Activated CD8-positive, alpha-beta T cell treated with anti-CD3 and anti-CD28 coated beads for 36 hours (primary cell): ENCODE measurements around the gene C9orf43. TPM values are rescaled to one million over a fixed set of nuclear protein-coding genes. Genes with fewer than 3 reads are reported as not detected.
A peak's percentile ranks its signal among the peaks of the same experiment; 100 is the strongest.
"Not testable (repeated sequence)": the region's sequence is repeated elsewhere in the genome, so short reads cannot be mapped to it uniquely, and the experiment has no call there.

Experiments used
- ATAC-seq: fragments of 200-7000 bp; cut with Tn5 transposase; one replicate; pipeline ENCODE4 v1.10.0; 2021; ENCODE audit warnings: mild to moderate bottlenecking, moderate library complexity
- CTCF ChIA-PET: fragments of 350-600 bp; sonication (Branson Sonifier 250); formaldehyde crosslinking; loops from one replicate; lab custom pipeline; 2021; ENCODE audit warnings: antibody characterized with exemption; lab: Charles Lee
- POLR2A ChIA-PET: fragments of 350-600 bp; sonication (Branson Sonifier 250); formaldehyde crosslinking; loops from one replicate; lab custom pipeline; 2021; ENCODE audit warnings: antibody characterized with exemption; lab: Charles Lee
- DNase-seq: peaks from one replicate; pipeline ENCODE4 v3.0.0-alpha.2; 2020
- H3K27ac Mint-ChIP-seq: one replicate; pipeline ENCODE4 v1.8.0; 2021; ENCODE audit warnings: mild to moderate bottlenecking, mixed read lengths
- H3K27me3 Mint-ChIP-seq: one replicate; pipeline ENCODE4 v1.8.0; 2021; ENCODE audit warnings: mixed read lengths
- H3K36me3 Mint-ChIP-seq: one replicate; pipeline ENCODE4 v1.8.0; 2021; ENCODE audit warnings: low read depth, mixed read lengths
- H3K4me1 Mint-ChIP-seq: one replicate; pipeline ENCODE4 v1.8.0; 2021; ENCODE audit warnings: low read depth, mixed read lengths
- H3K4me3 Mint-ChIP-seq: one replicate; pipeline ENCODE4 v1.8.0; 2021; ENCODE audit warnings: mild to moderate bottlenecking, moderate library complexity, mixed read lengths
- H3K9me3 Mint-ChIP-seq: one replicate; pipeline ENCODE4 v1.8.0; 2021; ENCODE audit warnings: mixed read lengths
- CTCF ChIP-seq: fragments of 200-600 bp; IDR thresholded peaks from one replicate; pipeline ENCODE4 v1.8.0; 2022; ENCODE audit warnings: antibody characterized with exemption, mild to moderate bottlenecking
- intact Hi-C: fragments of 100-400 bp; cut with micrococcal nuclease; formaldehyde crosslinking; loops from one replicate; pipeline ENCODE4 v1.10.0; 2022
- total RNA-seq, 2 experiments: library from RNA; stranded (reverse); gene quantifications; one replicate each; pipeline ENCODE4 v1.2.3, GENCODE V29; 2021

Gene C9orf43
- total RNA-seq, 2 experiments from 2014 or later, result 0.74 to 0.83 TPM

GRCh38 chr9:113403646-113404045 is 6.9 kb upstream of the C9orf43 start:
- CTCF ChIA-PET, result interaction anchor here (0.7 to 8.8 kb wide), 11 partner anchors 18 to 253 kb away, joined by 3 to 91 read pairs (median 4); partner anchors contain the start of genes CDC26 and PRPF4
- Mint-ChIP-seq H3K9me3 (no peaks in the 10 kb centered on the region), H3K4me3 (no peak overlapping the region), H3K36me3 (peaks cover 18% of the 10 kb centered on the region), H3K27me3 (no peaks in the 10 kb centered on the region), H3K27ac (no peak overlapping the region), H3K4me1 (peaks cover 31% of the 10 kb centered on the region)
- TF ChIP-seq CTCF, result no peak
- POLR2A ChIA-PET, result interaction anchor here (1.0 to 1.2 kb wide), 2 partner anchors 62 to 129 kb away, joined by 3 to 4 read pairs; partner anchors contain the start of gene CDC26
- DNase-seq (no peak), ATAC-seq (no peak)
- intact Hi-C loops, result no loop called here

GRCh38 chr9:113406353-113406752 is 4.2 kb upstream of the C9orf43 start:
- not testable (repeated sequence) for ATAC-seq, H3K27me3 Mint-ChIP-seq, DNase-seq, H3K9me3 Mint-ChIP-seq, H3K4me3 Mint-ChIP-seq
- Mint-ChIP-seq H3K4me1 (peaks cover 32% of the 10 kb centered on the region), H3K27ac (peak overlapping the region; percentile 99), H3K36me3 (peaks cover 32% of the 10 kb centered on the region)
- intact Hi-C loops, result loop anchor here (2.0 kb wide), 1 partner anchor 132 kb away; the partner anchor contains the start of genes CDC26 and PRPF4
- CTCF ChIA-PET, result interaction anchor here (0.6 to 8.8 kb wide), 6 partner anchors 40 to 271 kb away, joined by 3 to 91 read pairs (median 4); partner anchors contain the start of genes CDC26 and PRPF4
- POLR2A ChIA-PET, result interaction anchor here (1.2 kb wide), 1 partner anchor 67 kb away, joined by 3 read pairs; no protein-coding TSS in a partner anchor

- DNase-seq (peak; percentile 80), ATAC-seq (peak; percentile 15)
- H3K4me3 Mint-ChIP-seq, result peak overlapping the region; percentile 86
- peak overlapping the region; percentile 99 for H3K27ac Mint-ChIP-seq
- TF ChIP-seq CTCF, result peak; percentile 76
- intact Hi-C loops, result loop anchor here (2.0 kb wide), 1 partner anchor 132 kb away; the partner anchor contains the start of genes CDC26 and PRPF4
- POLR2A ChIA-PET, result interaction anchor here (1.2 to 4.9 kb wide), 3 partner anchors 6 to 131 kb away, joined by 3 to 45 read pairs (median 19); partner anchors contain the start of genes ALAD, CDC26 and PRPF4
- not testable (repeated sequence) for H3K9me3 Mint-ChIP-seq, H3K27me3 Mint-ChIP-seq
- H3K36me3 Mint-ChIP-seq, result peaks cover 32% of the 10 kb centered on the region
- H3K4me1 Mint-ChIP-seq, result peaks cover 31% of the 10 kb centered on the region
- CTCF ChIA-PET, result interaction anchor here (0.9 to 8.8 kb wide), 7 partner anchors 14 to 250 kb away, joined by 3 to 91 read pairs (median 4); partner anchors contain the start of genes CDC26 and PRPF4
Observed at GRCh38 chr9:113406873-113407511, 3.6 kb upstream of the C9orf43 start.

- DNase-seq (no peak), ATAC-seq (no peak)
- intact Hi-C loops, result no loop called here
- Mint-ChIP-seq H3K4me1 (peaks cover 32% of the 10 kb centered on the region), H3K36me3 (peaks cover 32% of the 10 kb centered on the region), H3K9me3 (no peaks in the 10 kb centered on the region), H3K27ac (peak overlapping the region; percentile 99), H3K27me3 (no peaks in the 10 kb centered on the region), H3K4me3 (peak overlapping the region; percentile 86)
- TF ChIP-seq CTCF, result no peak
- CTCF ChIA-PET, result interaction anchor here (1.0 to 7.0 kb wide), 7 partner anchors 8 to 249 kb away, joined by 3 to 49 read pairs (median 11); partner anchors contain the start of genes ALAD, CDC26 and PRPF4
- POLR2A ChIA-PET, result interaction anchor here (0.7 to 4.9 kb wide), 17 partner anchors 9 to 454 kb away, joined by 3 to 45 read pairs (median 5); partner anchors contain the start of genes ALAD, CDC26, PRPF4 and WDR31
Observed at GRCh38 chr9:113409481-113409880, 1.1 kb upstream of the C9orf43 start.

- DNase-seq (no peak), ATAC-seq (peak; percentile 8)
- POLR2A ChIA-PET, result interaction anchor here (0.7 to 4.9 kb wide), 21 partner anchors 9 to 455 kb away, joined by 3 to 45 read pairs (median 4); partner anchors contain the start of genes ALAD, BSPRY, CDC26 and PRPF4
- H3K4me1 Mint-ChIP-seq, result peaks cover 32% of the 10 kb centered on the region
- no peaks in the 10 kb centered on the region for H3K27me3 Mint-ChIP-seq
- no peaks in the 10 kb centered on the region for H3K9me3 Mint-ChIP-seq
- CTCF ChIA-PET, result interaction anchor here (1.0 to 7.0 kb wide), 8 partner anchors 8 to 248 kb away, joined by 3 to 49 read pairs (median 9); partner anchors contain the start of genes ALAD, CDC26 and PRPF4
- peak overlapping the region; percentile 86 for H3K4me3 Mint-ChIP-seq
- peaks cover 32% of the 10 kb centered on the region for H3K36me3 Mint-ChIP-seq
- peak overlapping the region; percentile 99 for H3K27ac Mint-ChIP-seq
- intact Hi-C loops, result no loop called here
- no peak for TF ChIP-seq CTCF
Observed at GRCh38 chr9:113409883-113410206, 702 bp upstream of the C9orf43 start.
